GM21529 (cell line): ENCODE results near the gene CORO2A.

Experiments
- ATAC-seq: cut with Tn5 transposase; IDR thresholded peaks from one replicate; pipeline ENCODE4 v1.9.1; 2021; ENCODE audit not compliant: unreplicated experiment

The CORO2A gene

GRCh38 chr9:98172604-98173003, 19.8 kb downstream of the CORO2A start:
- ATAC-seq = no peak

- ATAC-seq = no peak
Measured at GRCh38 chr9:98171176-98171925, 21.1 kb downstream of the CORO2A start.

DNA sequence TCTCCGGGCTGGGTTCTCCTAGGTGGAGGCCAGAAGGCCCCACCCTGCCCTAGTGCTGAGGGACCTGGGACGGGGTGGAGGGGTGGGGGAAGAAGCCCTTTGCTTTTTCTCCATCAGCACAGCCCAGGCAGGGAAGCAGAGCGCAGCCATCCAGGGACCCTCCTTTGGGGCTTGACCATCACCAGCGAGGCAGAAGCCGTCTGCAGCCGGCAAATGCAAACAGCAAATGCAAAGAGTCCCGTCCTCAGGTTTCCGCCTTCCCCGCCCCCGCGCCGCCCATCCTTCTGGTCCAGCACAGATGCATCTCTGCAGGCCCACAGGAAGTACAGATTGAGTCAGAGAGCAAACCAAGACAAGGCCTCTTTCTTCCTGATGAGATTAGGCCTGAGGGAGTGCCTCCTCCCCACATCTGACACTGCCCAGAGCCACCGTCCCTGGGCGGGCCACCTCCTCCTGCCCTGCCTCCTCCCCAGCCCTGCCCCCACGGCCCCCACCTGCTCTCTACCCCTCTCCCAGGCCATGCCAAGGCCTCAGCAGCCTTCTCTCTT, 23.4 kb downstream of the CORO2A start:
- ATAC-seq = peak; percentile 99

- ATAC-seq = no peak
Measured at GRCh38 chr9:98168153-98168780, 24.2 kb downstream of the CORO2A start.

DNA sequence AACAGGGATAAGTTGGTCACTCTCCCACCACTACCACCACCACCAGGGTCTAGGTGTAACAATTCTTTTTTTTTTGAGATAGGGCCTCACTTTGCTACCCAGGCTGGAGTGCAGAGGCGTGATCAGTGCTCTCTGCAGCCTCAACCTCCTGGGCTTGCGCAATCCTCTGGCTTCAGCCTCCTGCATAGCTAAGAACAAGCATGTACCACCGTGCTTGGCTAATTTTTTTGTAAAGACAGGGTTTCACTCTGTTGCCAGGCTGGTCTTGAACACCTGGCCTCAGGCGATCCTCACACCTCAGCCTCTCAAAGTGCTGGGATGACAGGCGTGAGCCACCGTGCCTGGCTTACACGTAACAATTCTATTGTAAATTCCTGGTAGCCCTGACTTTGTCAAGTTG, 27.5 kb downstream of the CORO2A start:
- no peak for ATAC-seq

DNA sequence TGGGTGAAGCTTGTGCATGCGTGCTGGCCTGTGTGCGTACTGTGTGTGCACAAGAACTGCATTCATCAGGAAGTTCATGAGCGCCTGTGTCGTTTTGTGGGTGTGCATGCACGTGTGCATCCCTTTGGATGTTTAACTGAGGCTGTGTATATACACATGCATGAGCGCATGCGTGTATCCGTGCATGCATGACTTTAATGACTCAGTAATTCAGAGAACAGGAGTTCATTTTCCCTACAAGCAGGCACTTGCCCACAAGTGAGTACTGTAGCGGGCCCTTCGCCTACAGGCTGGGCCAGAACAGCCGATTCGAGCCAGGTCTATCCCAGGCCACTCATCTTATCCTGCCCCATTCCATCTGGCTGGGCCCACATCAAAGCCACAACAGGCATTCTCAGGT, 29.8 kb downstream of the CORO2A start:
- no peak for ATAC-seq

GRCh38 chr9:98161851-98162250, 30.6 kb downstream of the CORO2A start:
- no peak for ATAC-seq

DNA sequence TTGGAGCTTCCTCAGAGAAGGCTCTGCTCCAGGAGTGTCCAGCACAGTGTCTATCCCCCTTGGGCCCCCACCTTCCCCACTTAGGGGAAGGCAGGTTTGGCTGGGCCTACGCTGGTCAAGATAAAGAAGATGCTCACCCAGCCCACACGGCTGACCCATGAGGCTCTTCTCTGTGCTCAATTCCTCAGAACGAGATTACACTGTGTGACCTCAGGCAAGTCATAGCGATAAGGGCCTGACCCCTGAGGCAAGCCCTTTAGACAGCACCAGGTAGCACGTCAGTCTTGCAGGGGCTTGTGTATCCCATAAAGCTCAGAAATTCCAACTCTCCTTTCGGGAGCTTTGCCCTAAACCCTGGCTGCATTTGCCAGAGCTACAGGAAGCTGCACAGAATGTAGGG, 32.6 kb downstream of the CORO2A start:
- ATAC-seq = no peak

DNA sequence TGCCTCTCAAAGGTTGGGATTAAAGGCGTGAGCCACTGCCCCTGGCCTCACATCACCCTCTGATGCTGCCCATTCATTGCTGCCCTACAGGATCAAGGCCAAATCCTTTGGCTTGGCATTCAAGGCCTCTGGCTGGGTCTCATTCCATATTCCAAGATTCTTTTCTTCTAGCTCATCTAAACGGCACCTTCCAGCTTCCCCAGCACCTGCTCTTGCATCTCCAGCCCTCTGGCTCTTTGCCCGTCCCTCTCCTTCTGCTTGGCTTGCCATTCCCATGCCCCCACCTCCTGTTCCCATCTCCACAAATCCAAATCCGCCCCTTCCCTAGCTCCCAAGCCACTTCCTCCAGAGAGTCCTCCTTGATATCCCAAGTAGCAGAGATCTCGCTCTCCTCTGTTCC, 33.1 kb downstream of the CORO2A start:
- no peak for ATAC-seq

- no peak for ATAC-seq
Measured at GRCh38 chr9:98158071-98158831, 34.2 kb downstream of the CORO2A start.

GRCh38 chr9:98157372-98157771, 35.1 kb downstream of the CORO2A start:
- no peak for ATAC-seq

GRCh38 chr9:98154678-98155077, 37.8 kb downstream of the CORO2A start:
- no peak for ATAC-seq

DNA sequence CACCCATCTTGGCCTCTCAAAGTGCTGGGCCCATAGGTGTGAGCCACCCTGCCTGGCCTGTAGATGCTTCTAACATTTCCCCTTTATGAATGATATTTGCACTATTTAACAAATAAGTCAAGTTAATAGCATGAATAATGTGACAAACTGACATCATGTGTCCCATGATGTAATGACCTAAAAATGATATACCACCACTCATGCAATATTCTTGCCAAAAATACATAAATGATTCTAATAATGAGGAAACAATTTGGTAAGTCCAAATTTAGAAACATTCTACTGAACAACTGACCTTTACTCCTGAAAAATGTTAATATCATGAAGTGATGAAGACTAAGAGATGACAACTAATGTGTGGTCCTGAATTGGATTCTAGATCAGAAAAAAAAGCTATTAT, 39.9 kb downstream of the CORO2A start:
- ATAC-seq = no peak

DNA sequence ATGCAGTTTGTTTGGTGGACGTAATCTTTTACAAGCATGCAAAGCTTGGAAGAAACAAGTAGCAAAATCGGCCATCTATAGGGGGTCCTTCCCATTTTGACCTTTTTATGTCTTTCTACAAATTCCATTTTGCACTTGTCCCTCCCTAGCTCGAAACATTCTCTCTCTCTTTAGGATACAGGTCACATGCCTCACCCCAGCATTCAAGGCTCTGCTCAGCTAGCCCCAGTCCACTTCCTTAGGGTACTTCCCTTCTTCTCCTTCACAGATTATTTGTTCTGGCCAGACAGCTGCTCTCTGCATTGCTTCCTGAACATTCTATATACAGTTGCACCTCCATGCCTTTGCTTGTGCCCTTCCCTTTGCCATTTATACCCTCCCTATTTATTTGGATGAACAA, 41.7 kb downstream of the CORO2A start:
- no peak for ATAC-seq

DNA sequence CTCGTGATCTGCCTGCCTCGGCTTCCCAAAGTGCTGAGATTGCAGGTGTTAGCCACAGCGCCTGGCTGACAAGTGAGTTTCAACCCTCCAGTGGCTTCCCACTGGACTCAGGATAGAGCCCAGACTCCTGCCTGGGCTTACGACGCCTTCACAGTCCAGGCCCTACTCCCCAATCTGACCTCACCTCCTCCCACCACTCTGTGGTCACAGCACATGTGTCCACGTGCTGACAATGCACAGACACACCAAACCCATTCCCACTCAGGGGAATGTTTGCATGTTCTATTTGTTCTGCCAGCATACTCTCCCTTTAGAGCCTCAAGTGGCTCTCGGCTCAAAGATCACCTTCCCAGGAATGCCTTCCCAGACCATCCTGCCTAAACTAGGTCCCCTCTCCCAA, 42.3 kb downstream of the CORO2A start:
- ATAC-seq = no peak

GRCh38 chr9:98149422-98149821, 43.0 kb downstream of the CORO2A start:
- ATAC-seq = no peak

- ATAC-seq = no peak
Measured at GRCh38 chr9:98148486-98148885, 44.0 kb downstream of the CORO2A start.

DNA sequence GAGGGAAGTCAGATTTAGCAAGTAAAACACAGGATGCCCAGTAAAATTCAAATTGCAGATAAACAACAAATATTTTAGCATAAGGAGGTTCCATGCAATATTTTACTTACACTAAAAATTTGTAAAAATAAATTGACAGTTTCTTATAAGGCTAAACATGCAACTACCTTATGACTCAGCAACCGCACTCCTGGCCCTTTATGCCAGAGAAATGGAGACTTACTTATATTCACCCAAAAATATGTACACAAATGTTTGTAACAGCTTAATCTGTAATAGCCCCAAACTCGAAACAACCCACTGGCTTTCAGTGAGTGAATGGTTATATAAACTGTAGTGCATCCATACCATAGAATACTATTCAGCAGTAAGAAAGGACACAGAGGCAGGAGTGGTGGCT, 44.9 kb downstream of the CORO2A start:
- ATAC-seq = no peak

DNA sequence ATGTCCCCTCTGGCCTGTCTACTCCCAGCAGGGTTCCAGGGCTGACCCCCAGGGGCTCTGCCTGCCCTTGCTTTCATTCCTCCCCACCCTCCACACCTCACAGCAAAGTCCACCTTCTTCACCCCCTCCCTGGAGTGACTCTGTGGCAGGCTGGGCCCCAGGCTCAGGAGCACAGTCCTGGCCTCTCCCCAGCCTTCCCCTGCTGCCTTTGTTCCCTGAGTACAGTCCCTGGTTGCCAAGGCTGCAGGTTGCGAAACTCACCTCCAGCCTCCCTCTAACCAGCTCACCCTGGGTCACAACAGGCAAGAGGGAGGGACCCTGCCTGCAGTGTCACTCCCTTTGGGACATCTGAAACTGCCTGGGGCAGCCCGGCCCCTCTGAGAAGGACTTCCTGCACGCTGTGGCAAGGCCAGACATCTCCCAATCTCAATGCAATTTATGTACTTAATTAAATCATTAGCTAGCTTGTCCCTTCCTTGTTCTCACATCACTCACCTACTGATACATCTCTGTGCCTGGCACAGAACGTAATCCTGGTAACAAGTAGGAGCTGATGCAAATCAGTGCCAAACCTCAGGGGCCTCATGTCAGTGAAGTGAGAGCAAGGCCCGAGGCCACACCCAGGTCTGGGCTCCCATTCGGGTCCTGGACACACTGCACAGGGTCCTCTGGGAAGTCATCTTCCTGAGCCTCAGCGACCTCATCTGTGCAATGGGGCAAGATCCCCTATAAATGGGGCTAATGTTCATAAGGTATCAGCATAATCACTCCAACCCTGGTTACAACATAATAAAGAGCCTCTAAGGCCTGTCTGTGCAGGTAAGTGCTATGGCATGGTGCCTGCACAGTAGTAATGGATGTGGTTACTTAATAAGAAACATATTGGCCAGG, 46.1 kb downstream of the CORO2A start:
- ATAC-seq = peak; percentile 72

DNA sequence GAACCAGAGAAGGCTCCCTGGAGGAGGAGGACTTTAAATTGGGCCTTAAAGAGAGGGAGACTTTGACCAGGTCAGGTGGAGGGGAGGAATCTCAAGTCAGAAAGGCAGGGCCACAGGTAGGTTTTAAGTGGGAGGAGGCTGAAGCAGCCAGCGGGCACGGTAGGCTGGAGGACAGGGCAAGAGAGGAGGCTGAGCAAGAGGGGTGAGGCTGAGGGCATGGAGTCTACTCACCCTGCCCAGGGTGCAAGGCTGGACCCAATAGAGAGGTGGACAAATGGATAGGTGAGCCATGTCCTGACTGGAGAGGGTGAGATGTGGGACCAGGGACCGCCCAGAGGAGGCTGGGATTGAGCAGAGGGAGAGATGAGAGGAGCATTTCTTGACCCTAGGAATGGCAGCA, 47.8 kb downstream of the CORO2A start:
- ATAC-seq = no peak

GRCh38 chr9:98144076-98144475, 48.4 kb downstream of the CORO2A start:
- ATAC-seq = no peak
